Measurements from ENCODE around the gene MYCBP2.

GRCh38 chr13:77250975-77251374 is 75.9 kb downstream of the MYCBP2 start:
- TF ChIP-seq POLR2AphosphoS5 (IDR thresholded peaks at IDR 0.05) (no peak), POLR2A (IDR thresholded peaks at IDR 0.05) (no peak), CTCF (IDR thresholded peaks at IDR 0.05) (no peak)
